Measurements from ENCODE around the gene TCEANC.
A peak's percentile ranks its signal among the peaks of the same experiment; 100 is the strongest.
"Not testable (repeated sequence)": the region's sequence is repeated elsewhere in the genome, so short reads cannot be mapped to it uniquely, and the experiment has no call there.

TCEANC gene

GRCh38 chrX:13658602-13659001 is 5.7 kb downstream of the TCEANC start:
- ATAC-seq = no peak

- ATAC-seq = no peak
Observed at GRCh38 chrX:13659063-13659462, 6.1 kb downstream of the TCEANC start.

- peak; percentile 78 to 92 for ATAC-seq
Observed at GRCh38 chrX:13661735-13662288, 8.9 kb downstream of the TCEANC start.

GRCh38 chrX:13662355-13662791 is 9.4 kb downstream of the TCEANC start:
- no peak for ATAC-seq

- no peak for ATAC-seq
Observed at GRCh38 chrX:13664020-13664419, 11.1 kb downstream of the TCEANC start.

GRCh38 chrX:13666836-13667235 is 13.9 kb downstream of the TCEANC start:
- no peak for ATAC-seq

GRCh38 chrX:13667919-13668318 is 15.0 kb downstream of the TCEANC start:
- ATAC-seq = no peak

GRCh38 chrX:13669246-13669737 is 16.4 kb downstream of the TCEANC start:
- ATAC-seq = peak; percentile 83 to 84

GRCh38 chrX:13669755-13670154 is 16.8 kb downstream of the TCEANC start:
- ATAC-seq = peak in 1 of 2 donors; percentile 38

- ATAC-seq = no peak
Observed at GRCh38 chrX:13670197-13670596, 17.3 kb downstream of the TCEANC start.

- no peak for ATAC-seq
Observed at GRCh38 chrX:13673016-13673415, 20.1 kb downstream of the TCEANC start.

- no peak for ATAC-seq
Observed at GRCh38 chrX:13676885-13677284, 23.9 kb downstream of the TCEANC start.

- ATAC-seq = not testable (repeated sequence)
Observed at GRCh38 chrX:13679700-13680099, 26.8 kb downstream of the TCEANC start.

- no peak for ATAC-seq
Observed at GRCh38 chrX:13681595-13681994, 28.7 kb downstream of the TCEANC start.

GRCh38 chrX:13684361-13684760 is 31.4 kb downstream of the TCEANC start:
- ATAC-seq = no peak

GRCh38 chrX:13685126-13685763 is 32.3 kb downstream of the TCEANC start:
- ATAC-seq = no peak

GRCh38 chrX:13687203-13687602 is 34.3 kb downstream of the TCEANC start:
- no peak for ATAC-seq

- ATAC-seq = peak; percentile 22 to 27
Observed at GRCh38 chrX:13688384-13688957, 35.5 kb downstream of the TCEANC start.

GRCh38 chrX:13688958-13689740 is 36.2 kb downstream of the TCEANC start, which contains the start of gene RAB9A:
RAB9A (plus strand) TSS chrX:13689128; CDS start chrX:13708747, 19,619 bp downstream.
- peak; percentile 87 to 91 for ATAC-seq

- no peak for ATAC-seq
Observed at GRCh38 chrX:13689741-13690211, 36.8 kb downstream of the TCEANC start.

GRCh38 chrX:13690836-13691235 is 37.9 kb downstream of the TCEANC start:
- ATAC-seq = no peak

- ATAC-seq = no peak
Observed at GRCh38 chrX:13691841-13692371, 39.0 kb downstream of the TCEANC start.

GRCh38 chrX:13692771-13693231 is 39.9 kb downstream of the TCEANC start:
- no peak for ATAC-seq

Data from activated CD4-positive, CD25-positive, alpha-beta regulatory T cell treated with anti-CD3 and anti-CD28 coated beads, Interleukin-2, amount 50 U/mL, for 24 hours (primary cell).